ENCODE results near the gene SCAMP3.
"Not testable (repeated sequence)": the region's sequence is repeated elsewhere in the genome, so short reads cannot be mapped to it uniquely, and the experiment has no call there.

Gene SCAMP3

DNA sequence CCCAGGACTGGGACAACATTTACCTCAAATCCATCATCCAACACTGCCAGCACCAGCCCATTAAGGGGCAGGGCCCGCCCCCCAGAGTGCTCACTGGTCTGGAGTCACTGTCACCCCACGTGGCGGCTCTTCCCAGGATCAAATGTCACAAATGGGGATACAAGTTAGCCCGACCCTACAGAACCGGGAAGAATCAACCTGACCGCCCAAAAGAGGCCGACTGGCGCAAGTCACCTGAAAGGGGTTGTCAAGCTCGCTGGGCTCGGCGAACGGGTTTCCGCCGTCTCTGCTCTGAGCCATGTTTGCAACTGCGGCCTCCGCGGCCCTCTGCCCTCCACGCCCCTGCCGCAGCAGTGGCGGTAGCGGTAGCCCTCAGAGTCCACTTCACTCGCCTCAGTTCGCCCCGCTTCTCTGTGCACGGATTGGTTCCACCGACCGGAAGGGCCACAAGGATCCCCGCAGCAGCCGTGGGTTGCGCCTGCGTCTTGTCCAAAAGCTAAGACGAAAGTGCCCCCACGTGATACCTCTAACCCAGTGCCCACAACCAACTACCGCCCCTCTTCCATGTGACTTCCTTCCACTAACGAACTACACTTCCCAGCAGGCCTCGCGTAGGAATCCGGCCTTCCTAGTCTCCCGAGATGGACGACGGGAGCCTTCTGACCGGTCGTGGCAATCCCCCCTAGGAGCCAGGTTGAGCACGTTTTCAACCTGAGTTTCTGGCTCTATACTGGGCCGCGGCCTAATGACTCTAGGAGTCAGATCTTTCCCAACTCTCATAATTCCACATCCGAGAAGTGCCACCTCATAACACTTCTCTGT is at the start of gene SCAMP3:
Gene SCAMP3, minus strand, starts transcription at position 509 of the 822 bp plus-strand sequence. Its CDS starts 209 bp downstream, at position 300.
- DNase-seq, result peak; percentile 94

DNA sequence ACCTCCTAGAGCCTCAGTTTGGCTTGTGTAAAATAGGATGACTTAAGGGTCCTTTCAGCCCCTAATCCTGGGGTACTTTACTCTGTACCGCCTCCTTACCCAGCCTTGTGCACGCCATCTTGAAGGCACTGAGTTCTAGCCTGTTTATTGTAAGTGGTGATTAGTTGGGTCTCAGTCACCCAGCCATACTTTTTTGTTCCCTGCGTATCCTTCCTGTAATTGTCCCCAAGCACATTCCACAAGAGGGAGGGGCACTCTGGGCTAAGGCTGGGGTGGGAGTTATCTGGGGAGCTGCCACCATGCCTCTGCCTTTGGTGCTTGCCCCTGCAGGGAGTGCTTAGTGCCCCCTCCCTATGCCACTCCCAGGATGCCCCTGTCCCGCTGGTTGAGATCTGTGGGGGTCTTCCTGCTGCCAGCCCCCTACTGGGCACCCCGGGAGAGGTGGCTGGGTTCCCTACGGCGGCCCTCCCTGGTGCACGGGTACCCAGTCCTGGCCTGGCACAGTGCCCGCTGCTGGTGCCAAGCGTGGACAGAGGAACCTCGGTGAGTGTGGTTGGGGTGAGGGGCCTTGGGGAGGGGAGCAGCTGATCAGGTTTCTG is 47.4 kb upstream of the SCAMP3 start:
- DNase-seq, result no peak

DNA sequence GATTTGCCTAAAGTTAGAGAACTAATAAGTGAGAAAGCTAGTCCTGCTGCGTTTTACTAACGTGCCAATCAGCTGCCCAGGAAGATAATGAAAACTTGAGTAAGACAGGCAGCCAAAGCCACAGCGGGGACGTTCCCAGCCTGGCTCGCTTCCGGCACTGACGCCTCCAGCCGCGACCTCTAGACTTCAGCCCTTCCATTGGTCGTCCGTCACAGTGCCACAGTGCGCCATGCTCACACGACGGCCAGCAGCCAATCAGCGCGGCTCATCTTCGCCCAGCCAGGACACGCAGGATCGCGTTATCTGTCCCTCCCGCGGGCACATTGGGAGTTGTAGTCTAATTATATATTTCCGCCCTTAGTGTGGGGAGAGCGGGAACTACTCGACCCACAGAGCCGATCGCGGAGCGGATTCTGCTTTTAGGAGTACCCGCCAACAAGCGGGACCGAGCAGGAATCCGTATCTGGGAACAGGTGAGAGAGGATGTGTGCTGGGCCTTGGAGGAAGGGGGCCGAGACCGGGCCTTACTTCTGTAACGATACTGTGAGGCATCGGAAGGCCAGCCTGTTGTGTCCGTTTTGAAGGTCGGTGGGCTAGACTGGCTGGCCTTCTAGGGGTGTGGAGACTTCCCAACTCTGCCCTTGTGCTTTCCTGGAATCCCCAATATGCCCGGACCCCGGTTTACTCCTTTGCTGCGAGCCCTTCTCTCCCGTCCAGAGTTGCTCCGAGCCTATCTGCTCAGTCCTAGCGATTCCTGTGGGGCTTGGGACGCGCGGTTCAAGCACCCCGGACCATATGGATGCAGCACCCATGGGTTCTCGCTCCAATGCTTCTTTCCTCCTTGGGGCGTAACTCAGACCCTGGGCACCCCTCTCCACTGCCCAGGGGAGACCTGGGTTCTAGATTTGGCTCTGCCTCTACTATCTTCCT is 46.6 kb upstream of the SCAMP3 start, which contains the start of gene FDPS:
Gene FDPS, plus strand, starts transcription at position 374 of the 930 bp plus-strand sequence. CDS start 924 bp downstream, outside the sequence.
- DNase-seq, result peak; percentile 97

DNA sequence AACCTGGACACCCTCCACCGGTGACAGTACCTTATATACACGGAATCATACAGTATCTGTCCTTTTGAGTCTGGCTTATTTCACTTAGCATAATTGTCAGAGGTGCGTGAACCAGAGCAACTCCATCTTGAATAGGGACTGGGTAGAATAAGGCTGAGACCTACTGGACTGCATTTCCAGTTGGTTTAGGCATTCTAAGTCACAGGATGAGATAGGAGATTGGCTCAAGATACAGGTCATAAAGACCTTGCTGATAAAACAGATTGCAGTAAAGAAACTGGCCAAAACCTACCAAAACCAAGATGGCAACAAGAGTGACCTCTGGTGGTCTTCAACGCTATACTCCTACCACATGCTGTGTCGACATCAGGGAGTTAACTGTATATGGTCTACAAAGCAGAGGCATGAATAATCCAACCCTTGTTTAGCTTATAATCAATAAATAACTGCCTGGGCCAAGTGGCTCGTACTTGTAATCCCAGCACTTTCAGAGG is 45.1 kb upstream of the SCAMP3 start:
- no peak for DNase-seq

DNA sequence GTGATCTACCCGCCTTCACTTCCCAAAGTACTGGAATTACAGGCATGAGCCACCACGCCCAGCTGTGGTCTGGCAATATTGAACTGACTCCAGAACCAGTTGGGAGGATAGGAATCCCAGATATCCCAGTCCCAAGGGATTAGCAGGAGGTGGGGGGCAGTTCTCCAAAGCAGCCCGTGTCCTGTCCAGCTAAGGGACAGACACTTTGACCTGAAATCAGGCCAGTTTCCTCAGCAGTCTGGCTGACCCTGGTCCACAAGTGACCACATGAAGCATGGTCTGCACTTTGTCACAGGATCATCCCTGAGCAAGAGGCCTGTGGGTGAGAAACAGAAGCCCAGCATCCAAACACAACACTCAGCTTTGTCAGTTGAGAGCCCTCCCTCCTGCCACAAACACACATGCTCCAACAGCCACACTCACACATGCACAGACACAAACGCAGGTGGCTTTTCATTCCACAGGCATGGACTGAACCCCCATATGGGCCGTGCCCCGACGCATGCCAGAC is 43.8 kb upstream of the SCAMP3 start:
- no peak for DNase-seq

DNA sequence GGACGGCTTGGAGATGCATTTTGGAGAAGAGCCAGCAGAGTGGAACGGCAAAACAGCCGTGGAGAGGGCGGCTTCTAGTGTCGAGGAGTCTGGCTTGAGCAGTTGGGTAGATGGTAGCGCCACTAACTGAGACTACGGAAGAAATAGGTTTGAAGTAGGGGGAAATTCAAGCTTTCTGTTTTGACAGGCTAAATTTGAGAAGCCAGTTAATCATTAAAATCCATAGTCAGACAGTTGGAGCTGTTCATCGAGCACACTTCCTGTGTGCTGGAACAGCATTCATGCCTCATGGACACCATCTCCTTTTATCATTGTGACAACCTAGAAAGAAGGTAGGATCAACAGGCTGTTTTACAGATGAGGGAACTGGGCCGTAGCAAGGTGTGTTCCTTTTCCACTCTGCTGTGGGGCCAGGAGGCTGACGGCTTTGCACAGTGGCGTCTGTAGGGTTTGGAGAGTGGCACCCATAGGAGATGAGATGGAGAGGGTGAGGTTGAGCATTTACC is 42.5 kb upstream of the SCAMP3 start:
- DNase-seq, result no peak

DNA sequence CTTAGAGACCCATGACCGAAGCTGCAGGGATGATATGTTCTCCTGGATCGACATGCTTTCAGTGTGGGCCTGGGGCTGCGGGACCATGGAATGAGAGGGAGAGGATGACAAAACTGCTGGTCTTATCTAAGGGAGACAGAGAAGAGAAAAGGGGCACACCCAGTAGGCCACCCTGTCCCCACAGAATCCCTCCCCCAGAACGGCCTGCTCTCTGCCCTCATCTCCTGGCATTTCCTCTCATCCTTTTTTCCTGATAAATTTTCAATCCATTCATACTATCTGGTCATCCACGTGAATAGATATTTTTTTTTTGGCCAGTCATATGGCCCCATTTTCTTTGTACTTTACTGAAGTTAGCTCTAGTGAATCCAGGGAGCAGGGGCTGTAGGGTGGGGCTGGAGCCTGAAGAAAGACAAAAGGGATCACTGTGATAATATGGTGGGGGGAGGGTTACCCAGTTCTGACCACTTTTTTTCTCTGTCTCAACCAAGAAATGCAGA is 39.2 kb upstream of the SCAMP3 start, which contains the start of gene PKLR:
Gene PKLR, minus strand, starts transcription at position 97 of the 500 bp plus-strand sequence. Its CDS starts 43 bp downstream, at position 54.
- DNase-seq, result no peak

DNA sequence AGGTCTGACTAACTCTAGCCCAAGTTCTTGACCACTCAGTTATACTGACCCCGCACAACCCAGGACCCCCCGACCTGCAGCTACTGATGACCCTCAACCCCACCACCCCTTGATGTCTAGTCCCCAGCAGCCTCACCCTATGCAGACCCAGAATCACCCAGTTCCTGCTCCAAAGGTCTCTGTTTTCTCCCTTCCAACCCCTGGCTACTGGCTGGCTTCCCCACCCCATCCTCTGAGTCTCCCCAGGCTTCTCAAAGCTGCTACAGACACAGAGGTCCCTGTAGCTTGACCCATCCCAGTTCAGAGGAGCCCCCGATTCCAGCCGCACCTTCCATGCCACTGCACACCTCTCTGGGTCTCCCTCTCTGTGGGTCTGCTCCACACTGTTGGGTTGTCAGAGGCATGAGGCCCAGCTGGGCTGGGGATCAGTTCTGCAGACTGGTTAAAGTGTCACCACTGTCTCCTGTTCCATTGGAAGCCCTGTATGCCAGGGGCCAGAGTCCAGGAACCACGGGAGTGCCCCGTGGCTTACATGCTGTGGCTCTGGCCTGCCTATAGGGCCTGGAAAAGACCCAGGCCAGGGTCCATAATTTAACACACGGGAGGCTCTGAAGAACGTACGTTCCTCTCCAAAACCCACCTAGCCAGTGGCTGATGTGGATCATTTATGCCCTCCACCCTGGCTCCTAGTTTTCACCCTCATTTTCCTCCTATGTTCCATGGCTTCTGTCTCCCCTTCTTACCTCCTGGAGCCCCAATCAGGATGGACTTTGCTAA is 38.6 kb upstream of the SCAMP3 start:
- DNase-seq, result no peak

DNA sequence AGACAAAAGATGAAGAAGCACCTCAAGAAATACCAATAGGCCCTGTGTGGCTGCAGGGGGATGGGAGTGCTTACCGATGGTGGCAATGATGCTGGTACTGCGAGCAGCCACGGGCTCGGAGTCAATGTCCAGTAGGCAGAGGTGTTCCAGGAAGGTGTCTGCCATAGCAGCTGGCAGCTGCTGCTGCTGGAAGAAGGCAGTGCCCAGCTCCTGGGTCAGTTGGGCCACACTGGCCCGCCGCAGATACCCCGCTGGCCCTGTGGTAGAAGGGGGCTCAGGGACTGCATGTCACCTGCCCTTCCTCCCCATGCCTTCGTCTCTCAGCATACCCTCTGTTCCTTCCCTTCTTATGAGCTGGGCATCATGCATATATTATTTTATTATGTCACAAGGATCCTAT is 37.9 kb upstream of the SCAMP3 start:
- DNase-seq, result no peak

DNA sequence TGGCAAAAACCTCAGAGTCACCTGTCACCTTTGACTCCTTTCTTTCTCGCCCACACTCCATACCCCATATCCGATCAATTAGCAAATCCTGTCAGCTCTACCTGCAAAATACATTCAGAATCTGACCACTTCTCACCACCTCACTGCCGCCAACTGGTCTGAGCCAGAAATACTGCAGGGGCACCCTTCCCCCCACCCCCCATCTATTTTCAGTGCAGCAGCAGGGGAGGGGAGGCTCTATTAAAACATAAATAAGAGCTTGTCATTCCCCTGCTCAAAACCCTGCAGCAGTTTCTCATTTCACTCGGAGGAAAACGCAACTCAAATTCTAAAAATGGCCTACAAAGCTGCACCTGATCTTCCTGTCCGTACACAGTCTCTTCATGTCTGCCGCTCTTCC is 35.2 kb upstream of the SCAMP3 start:
- no peak for DNase-seq

DNA sequence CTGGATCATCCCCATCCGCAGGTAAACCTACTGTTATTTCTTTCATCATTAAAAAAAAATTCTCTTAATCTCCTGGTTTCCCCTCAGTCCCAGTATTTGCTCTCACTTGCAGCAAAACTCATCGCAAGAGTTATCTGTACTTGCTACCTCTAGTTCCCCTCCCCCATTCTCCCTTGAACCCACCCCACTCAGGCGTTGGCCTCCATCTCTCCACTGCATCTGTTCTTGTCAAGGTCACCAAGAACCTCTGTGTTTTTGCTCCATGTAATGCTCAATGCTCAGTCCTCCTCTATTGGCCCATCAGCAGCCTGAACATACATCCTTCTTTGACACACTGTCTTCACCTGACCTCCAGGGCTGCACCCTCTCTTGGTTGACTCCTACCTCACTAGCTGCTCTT is 34.5 kb upstream of the SCAMP3 start:
- no peak for DNase-seq

DNA sequence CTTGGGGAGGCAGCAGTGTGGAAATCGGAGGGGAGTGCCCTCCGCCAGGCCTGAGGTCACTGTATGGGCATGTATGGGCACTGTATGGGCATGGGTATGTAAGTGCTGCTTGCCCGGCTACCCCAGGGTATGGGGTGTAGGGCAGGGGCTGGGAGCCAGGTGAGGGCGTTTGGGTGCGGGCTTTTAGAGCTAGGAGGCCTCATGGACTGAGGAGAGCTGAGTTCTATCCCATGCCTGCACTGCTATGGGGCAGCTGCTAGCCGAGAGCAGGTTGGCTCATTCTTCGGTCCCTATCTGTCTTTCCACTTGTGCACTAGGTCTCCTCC is 33.7 kb upstream of the SCAMP3 start:
- DNase-seq, result no peak

DNA sequence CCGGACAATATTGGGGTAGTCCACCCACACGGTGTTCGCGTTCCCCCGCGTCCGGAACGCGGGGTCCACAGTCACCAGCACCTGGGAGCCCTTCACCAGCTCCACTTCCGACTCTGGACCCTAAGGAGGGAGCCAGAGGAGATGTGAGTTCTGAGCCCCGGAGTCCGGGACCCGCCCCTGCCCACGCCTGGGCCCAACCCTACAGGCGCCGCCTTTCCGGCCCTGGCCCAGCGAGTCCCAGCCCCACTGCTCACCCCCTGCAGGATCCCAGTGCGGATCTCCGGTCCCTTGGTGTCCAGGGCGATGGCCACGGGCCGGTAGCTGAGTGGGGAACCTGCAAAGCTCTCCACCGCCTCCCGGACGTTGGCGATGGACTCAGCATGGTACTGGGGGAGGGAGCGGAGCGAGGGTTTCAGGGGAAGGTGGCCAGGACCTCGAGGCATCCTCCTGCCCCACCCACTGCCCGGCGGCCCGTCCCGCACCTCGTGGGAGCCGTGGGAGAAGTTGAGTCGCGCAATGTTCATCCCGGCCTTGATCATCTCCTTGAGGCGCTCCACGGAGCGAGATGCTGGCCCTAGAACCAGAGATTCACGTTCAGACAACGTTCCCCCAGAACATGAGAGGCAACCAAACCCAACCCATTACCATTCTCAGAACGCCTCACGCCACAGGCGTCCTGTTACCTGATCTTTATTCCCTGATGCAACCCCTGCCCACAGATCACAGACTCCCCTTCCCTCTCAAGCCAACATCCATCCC is 33.2 kb upstream of the SCAMP3 start:
- DNase-seq, result no peak

DNA sequence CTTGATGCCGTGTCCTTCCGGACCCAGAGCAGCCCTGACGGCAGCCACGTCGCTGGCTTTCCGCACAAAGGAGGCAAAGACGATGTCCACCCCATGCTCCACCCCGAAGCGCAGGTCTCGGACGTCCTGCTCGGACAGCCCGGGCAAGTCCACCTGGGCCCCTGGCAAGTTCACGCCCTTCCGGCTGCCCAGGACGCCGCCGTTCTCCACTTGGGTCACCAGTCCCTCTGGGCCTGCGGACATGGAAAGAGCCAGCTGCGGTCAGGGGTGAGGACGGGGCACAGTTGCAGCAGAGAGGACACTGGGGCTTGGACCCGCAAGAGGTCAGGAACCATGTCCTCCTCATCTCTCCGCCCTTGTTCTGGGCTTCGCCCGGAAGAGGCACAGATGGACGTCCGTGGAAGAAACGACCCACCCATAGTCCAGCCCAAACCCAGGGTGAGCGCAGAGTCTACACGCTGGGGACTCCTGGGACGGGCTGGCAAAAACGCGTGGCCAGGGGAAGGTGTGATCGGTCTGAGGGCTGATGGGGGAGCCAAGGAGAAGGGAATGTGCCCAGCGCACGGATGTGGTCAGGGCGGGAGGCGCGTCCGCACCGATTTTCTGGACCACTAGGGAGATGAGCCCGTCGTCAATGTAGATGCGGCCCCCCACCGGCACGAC is 32.5 kb upstream of the SCAMP3 start:
- no peak for DNase-seq

DNA sequence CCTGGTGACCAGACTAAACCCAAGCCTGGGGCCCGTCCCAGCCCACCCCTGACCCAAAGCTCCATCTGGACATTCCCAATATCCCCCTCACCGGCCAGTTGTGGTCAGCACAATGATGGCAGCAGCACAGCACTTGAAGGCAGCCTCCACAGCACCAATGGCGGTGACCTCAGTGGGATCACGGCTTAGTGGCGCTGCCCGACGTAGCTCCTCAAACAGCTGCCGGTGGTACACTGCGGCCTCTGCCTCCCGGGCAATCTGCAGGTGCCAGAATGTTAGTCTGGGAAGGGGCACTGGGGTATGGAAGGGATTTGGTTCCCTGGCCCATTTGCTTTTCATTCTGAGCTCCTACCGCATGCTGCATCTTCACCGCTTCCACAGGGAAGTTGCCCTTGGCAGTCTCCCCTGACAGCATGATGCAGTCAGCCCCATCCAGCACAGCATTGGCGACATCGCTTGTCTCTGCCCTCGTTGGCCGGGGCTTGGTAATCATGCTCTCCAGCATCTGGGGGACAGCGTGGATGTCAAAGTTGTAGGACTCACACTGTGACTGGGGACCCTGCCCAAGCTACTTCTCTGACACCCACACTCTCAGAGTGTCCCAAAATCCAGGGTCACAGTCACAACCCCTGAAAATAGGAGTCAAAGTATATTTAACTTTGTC is 31.1 kb upstream of the SCAMP3 start:
- no peak for DNase-seq

DNA sequence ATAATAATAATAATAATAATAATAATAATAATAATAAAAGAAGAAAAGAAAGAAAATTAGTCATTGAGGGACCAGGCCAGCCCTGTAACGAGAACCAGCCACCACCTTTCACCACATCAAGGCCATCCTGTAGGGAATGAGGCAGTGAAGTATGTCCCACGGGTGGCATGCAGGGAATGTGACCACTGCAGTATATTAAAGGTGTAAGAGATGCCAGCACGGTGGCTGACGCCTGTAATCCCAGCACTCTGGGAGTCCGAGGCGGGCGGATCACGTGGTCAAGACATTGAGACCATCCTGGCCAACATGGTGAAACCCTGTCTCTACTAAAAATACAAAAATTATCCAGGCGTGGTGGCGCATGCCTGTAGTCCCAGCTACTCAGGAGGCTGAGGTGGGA is 28.8 kb upstream of the SCAMP3 start:
- DNase-seq, result not testable (repeated sequence)

DNA sequence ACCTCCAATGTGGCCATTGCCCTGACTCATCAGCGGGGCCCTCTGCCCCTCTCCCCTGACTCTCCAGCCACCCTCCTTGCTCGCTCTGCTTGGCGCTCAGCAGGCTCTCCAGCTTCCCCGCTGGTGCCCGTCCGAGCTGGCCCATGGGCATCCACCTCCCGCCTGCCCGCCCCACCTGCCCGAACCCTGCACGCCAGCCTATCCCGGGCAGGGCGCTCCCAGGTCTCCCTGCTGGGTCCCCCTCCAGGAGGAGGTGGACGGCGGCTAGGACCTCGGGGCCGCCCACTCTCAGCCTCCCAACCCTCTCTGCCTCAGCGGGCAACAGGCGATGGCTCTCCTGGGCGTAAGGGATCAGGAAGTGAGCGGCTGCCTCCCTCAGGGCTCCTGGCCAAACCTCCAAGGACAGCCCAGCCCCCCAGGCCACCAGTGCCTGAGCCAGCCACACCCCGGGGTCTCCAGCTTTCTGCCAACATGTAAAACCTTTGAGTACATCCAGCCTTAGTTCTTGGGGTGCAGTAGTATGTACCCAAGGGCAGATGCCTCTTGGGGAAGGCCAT is 25.9 kb upstream of the SCAMP3 start:
- DNase-seq, result no peak

DNA sequence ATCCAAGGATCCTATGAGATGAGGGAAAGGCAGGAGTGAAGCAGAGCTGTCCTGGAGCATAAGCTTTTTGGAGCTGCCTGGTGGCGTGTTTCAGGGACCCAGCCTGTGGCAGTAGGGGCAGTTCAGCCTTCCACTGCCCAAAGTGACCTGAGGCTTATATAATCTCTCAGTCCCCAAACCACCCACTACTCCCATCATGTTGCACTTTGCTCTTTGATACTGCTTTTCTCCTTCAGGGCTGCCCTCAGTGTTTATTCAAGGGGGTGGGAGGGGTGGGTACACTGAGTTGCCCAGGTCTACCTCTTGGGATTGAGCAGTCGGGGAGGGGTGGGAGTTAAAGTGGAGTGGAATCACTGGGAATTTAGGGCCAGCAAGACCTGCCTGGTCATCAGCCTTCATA is 24.4 kb upstream of the SCAMP3 start:
- no peak for DNase-seq

DNA sequence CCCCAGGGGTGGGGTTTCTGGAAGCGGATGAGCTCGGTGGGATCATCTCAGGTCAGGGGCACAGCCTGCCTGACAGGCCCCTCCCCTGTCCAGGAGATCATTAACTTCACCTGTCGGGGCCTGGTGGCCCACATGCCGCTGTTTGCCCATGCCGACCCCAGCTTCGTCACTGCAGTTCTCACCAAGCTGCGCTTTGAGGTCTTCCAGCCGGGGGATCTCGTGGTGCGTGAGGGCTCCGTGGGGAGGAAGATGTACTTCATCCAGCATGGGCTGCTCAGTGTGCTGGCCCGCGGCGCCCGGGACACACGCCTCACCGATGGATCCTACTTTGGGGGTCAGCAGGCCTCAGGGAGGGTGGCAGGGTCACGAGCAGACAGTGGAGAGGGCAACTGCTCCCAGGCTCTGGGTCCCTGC is 23.5 kb upstream of the SCAMP3 start:
- DNase-seq, result no peak
